CD4-positive, alpha-beta T cell treated with Interleukin-6 for 4 hours (primary cell): Measurements from ENCODE around the gene WRAP53.

Source experiments
- DNase-seq: peaks from one replicate; pipeline ENCODE4 v3.0.0-alpha.2; 2020; ENCODE audit warnings: mixed read lengths

WRAP53 gene

DNA sequence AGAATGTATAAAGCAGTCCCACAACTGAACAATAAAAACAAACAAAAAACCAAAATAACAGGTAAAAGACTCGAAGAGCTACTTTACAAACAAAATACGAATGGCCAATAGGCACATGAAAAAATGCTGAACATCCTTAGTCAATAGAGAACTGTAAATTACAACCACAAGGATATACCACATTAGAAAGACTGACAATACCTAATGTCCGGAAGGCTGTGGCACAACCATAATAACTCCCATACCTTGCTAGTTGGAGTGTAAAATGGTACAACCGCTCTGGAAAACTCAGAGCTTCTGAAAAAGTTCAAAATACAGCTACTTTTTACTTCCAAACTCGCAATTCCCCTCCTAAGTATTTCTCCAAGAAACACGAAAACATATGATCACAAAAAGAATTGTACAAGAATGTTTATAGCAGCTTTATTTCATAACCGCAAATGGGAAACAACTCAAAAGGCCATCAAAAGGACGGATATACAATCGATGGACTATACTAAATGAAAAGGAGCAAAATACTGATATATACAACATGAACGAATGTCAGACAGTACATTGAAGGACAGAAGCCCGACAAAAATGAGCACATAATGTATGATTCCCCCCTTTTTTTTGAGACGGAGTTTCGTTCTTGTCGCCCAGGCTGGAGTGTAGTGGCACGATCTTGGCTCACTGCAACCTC, 3.3 kb upstream of the WRAP53 start:
- no peak for DNase-seq

DNA sequence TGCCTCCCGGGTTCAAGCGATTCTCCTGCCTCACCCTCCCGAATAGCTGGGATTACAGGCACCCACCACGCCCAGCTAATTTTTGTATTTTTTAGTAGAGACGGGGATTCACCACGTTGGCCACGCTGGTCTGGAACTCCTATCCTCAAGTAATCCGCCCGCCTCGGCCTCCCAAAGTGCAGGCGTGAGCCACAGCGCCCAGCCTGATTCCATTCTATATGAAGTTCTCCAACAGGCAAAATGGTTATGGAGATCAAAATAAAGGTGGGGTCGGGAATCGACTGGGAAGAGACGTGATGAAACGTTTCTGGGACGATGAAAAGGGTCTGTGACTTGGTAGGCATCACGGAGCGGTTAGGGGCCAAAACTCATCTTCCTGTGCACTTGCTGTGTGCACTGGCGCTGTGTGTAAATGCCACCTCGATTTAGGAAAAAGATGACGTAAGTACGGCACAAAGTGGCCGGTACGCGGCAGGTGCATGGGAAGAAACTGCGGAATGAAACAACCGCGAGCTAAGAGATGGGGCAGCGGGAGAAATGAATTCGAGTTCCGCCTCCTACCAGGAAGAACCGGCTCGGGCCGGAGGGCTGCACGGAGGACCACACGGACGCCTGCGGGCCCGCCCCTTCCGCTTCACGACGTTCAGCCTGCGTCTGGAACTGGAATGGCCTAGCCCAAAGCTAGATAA, 2.6 kb upstream of the WRAP53 start:
- DNase-seq, result peak; percentile 90

DNA sequence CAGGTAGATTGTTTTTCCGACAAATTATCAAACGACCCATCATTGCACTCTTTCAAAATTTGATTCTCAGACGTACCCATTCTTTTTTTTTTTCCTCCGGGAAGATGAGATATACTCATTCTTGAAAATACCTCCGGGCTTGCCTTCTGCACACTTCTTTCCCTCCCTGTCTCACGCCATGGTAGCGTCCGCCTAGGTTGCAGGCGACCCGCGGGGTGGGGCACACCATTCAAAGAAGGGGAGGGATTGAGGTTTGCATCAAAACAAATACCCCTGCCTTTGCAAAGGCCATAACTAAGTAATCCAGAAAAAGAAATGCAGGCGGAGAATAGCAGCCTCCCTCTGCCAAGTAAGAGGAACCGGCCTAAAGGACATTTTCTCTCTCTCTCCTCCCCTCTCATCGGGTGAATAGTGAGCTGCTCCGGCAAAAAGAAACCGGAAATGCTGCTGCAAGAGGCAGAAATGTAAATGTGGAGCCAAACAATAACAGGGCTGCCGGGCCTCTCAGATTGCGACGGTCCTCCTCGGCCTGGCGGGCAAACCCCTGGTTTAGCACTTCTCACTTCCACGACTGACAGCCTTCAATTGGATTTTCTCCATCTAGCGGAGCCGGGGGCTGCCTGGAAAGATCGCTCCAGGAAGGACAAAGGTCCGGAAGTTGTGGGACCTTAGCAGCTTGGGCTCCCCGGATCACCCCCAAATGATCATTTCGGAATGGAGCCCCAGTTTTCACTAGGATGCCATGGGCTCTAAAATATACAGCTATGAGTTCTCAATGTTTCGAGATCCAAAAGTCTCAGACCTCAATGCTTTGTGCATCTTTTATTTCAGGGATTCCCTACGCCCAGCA, 1.8 kb upstream of the WRAP53 start:
- DNase-seq, result peak; percentile 81

- peak; percentile 88 for DNase-seq
These were observed 987 bp upstream of the WRAP53 start, which contains the start of gene TP53 for GRCh38 chr17:7687072-7687907. Gene TP53 (minus strand): TSS chr17:7687490. CDS start chr17:7676594, 10,896 bp downstream.

- no peak for DNase-seq
These were observed 585 bp downstream of the WRAP53 start for GRCh38 chr17:7688808-7689316.

GRCh38 chr17:7695586-7695985, 7.3 kb downstream of the WRAP53 start:
- DNase-seq, result no peak

DNA sequence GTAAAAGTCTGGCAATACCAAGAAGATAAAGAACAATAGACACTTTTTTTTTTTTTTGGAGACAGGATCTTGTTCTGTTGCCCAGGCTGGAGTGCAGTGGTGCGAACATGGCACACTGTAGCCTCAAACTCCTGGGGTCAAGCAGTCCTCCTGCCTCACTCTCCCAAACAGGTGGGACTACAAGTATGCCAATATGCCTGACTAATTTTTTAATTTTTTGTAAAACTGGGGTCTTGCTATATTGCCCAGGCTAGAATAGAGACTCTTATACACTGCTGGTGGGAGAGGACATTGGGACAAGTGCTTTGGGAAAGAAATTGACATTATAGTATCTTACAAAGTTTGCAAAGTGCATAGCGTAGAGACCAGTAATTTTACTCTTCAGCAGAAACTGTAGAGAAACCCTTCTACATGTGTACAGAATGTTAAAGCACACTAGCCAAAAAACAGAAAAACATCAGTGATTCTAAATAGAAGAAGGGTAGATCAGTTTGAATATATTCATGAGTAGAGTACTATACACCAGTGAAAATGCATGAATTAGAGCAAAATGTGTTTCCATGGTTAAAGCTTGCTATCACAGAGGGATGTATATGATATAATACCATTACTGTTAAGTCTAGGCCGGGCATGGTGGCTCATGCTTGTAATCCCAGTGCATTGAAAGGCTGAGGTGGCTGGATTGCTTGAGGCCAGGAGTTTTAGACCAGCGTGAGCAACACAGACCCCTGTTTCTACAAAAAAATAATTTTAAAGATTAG, 9.7 kb downstream of the WRAP53 start:
- no peak for DNase-seq

DNA sequence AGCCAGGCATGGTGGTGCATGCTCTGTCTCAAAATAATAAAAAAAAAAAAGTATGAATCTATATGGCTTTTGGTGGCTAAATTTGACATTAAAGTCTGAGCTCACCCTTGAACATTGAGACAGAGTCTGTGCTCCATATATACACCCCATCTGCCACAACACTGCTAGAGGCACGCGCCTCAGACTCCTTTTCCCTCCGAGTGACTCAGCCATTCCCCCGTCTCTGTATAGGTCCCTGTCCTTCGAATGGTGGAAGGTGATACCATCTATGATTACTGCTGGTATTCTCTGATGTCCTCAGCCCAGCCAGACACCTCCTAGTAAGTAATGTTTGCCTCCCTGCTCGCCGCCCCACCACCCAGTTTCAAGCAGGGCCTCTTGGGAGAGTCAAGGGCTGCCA, 12.2 kb downstream of the WRAP53 start:
- no peak for DNase-seq

- DNase-seq, result no peak
These were observed 13.4 kb downstream of the WRAP53 start for GRCh38 chr17:7701681-7702080.

- DNase-seq, result no peak
These were observed 14.5 kb downstream of the WRAP53 start for GRCh38 chr17:7702776-7703175.

GRCh38 chr17:7703584-7704479, 15.6 kb downstream of the WRAP53 start:
- no peak for DNase-seq

GRCh38 chr17:7704601-7705268, 16.5 kb downstream of the WRAP53 start, which contains the start of gene EFNB3:
Gene EFNB3 (plus strand): TSS chr17:7705202. CDS start chr17:7705599, 397 bp downstream.
- peak; percentile 8 for DNase-seq

DNA sequence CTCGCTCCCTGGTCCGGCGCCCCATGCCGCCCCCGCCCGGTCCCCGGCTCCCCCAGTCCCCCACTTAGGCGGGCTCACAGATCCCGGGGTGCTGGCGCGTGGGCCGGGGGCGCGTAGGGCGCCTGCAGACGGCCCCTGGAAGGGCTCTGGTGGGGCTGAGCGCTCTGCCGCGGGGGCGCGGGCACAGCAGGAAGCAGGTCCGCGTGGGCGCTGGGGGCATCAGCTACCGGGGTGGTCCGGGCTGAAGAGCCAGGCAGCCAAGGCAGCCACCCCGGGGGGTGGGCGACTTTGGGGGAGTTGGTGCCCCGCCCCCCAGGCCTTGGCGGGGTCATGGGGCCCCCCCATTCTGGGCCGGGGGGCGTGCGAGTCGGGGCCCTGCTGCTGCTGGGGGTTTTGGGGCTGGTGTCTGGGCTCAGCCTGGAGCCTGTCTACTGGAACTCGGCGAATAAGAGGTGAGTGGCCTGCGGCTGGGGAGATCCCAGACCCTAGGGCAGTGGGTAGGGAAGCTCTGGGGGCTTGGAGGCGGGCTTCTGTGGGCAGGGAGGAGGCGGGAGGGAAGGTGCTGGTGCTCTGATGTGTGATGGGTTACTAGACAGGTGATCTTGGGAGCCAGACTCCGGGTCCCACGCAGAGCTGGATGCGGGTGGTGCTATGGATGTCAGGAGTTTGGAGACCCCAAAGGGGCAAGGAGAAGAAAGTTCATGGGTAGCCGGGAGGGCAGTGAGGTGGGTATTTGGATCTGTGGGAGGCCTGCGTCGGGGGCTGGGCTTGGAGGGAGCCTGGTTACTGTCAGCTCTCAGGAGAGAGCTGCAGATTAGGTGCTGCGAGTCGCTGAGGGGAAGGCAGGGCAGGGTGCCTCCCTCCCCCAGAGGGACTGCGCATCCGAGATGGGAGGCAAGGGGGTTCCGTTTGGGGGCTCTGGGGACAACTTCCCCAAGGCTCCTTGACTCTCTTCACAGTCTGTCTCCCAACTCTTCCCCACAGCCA, 17.3 kb downstream of the WRAP53 start:
- DNase-seq, result no peak

DNA sequence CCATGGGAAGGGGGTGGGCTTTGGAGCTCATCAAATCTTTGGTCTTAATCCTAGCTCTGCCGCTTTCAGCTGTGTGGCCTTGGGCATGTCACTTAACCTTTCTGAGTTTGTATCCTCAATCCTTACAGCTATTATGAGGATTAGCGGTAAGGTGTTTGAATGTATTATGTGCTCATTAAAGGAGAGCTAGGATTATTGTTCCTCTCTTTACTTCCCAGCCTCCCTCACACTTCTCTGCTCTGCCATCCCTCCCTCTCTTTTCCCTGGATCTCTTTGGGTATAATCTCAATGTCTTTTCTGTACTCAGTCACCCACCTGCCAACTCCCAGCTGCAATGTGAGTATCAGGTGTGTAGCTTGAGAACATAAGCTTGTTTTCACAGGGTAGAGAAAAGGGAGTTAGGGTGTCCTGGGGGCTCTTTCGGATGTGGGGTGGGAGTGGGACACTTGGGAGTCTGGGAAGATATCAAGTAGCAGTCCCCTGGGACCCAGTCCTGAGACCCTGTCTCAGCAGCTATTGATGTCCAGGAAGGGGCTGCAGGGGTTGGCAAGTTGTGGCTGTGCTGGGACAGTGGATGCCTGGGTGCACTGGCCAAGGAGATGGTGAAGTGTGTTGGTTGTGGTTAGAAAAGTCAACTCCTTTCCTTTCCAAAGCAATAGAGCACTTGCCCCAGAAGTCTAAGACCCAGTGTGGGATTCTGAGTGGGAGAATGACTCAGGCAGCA, 18.5 kb downstream of the WRAP53 start:
- DNase-seq, result no peak

GRCh38 chr17:7707446-7707845, 19.2 kb downstream of the WRAP53 start:
- no peak for DNase-seq

DNA sequence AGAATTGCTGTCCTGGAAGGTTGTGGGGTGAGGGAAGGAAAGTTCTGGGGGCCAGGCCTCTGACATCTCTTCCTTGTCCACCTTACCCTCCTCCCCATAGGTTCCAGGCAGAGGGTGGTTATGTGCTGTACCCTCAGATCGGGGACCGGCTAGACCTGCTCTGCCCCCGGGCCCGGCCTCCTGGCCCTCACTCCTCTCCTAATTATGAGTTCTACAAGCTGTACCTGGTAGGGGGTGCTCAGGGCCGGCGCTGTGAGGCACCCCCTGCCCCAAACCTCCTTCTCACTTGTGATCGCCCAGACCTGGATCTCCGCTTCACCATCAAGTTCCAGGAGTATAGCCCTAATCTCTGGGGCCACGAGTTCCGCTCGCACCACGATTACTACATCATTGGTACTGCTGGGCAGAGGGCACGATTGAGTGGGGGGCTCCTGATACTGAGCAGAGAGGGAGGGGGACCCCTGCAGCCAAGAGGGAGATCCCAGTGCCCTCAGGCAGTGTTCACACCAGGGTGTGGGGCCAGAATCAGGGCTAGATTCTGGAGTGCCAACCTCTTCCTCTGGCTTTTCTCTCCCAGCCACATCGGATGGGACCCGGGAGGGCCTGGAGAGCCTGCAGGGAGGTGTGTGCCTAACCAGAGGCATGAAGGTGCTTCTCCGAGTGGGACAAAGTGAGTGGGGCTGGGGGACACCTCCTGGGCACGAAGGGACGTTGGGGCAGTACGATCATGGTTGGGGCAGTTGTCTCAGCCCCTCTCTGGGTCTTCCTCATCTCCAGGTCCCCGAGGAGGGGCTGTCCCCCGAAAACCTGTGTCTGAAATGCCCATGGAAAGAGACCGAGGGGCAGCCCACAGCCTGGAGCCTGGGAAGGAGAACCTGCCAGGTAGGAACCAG, 19.8 kb downstream of the WRAP53 start:
- no peak for DNase-seq

DNA sequence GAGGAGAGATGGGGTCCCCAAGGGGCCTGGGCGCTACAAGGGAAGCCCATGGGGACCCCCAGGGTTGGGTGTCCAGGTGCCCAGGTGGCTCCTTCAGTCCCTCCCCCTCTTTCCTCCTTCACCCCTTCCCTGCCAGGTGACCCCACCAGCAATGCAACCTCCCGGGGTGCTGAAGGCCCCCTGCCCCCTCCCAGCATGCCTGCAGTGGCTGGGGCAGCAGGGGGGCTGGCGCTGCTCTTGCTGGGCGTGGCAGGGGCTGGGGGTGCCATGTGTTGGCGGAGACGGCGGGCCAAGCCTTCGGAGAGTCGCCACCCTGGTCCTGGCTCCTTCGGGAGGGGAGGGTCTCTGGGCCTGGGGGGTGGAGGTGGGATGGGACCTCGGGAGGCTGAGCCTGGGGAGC, 20.8 kb downstream of the WRAP53 start:
- no peak for DNase-seq
